Stimulated activated CD4-positive, alpha-beta T cell treated with anti-CD3 and anti-CD28 coated beads, Interleukin-4, amount 100 ng/mL, for 4 hours (primary cell): ENCODE measurements around the gene SNX15.

Experiments used
- DNase-seq, 2 experiments: peaks; one replicate each; pipeline ENCODE4 v3.0.0-alpha.2; 2020

The SNX15 gene

DNA sequence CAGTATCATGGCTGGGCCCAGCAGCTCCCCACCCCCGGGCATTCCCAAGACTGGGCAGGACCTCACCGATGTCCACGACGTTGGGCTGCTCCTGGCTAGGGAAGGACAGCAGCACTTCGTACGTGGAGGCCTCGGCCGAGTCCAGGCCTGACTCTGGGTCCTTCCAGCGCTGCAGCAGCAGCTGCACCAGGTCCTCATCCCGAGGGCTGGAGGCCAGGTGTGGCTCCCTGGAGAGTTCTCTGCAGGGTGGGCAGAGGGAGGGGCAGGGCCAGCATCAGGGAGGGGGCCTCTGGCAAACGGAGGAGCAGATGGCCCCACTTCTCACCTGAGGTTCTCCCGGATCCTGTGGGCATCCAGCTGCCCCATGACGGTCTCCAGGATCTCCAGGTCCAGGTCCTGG lies 30.8 kb downstream of the SNX15 start:
- DNase-seq, result no peak

DNA sequence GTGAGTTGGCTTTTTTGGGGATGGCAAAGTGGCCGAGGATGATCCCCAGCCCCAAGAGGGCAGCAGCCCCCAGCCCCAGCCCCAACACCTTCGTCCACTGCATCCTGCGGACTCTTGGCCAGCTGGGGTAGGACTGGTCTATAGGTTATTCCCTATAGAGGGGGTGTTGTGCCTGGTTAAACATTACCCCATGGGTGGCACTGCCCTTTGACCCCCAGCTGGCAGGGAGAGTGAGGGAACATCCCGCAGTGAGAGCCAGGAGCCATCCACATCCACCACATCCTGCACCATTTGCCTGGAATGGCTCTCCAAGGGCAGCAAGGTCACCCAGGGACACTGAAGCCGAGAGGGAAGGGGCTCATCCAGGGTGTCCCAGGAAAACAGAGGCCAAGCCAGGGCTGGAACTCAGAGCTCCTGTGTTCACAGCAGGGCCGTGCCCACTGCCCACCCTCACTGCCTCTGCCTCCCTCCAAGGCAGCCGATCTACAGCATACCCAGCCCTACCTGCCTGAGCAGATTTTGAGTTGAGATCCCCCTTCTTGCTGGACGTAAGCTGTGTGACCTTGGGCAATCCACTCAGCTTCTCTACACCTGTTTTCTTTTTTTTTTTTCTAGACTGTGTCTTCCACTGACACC lies 31.3 kb downstream of the SNX15 start, which contains the start of gene NAALADL1:
NAALADL1 (minus strand) TSS at position 135 of the 636 bp plus-strand sequence; CDS start at position 103, 32 bp downstream.
- no peak for DNase-seq

DNA sequence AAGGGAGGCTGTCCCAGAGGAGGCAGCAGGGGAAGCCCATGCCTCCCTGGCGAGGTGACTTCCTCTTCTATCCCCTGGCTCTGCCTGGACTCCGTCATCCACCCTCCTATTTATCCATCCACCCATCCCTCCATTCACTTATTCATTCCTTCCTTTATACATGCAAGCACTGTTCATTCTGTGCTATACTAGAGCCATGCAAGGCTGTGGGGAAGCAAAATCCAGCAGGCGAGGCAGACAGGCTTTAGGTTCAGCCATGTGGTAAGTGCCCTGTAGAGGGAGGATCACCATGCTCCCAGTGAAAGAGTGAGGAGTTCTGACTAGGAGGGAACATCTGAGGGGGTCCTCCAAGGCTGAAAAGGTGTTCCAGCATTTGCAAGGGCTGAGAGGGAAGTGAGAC lies 32.3 kb downstream of the SNX15 start:
- DNase-seq, result no peak

DNA sequence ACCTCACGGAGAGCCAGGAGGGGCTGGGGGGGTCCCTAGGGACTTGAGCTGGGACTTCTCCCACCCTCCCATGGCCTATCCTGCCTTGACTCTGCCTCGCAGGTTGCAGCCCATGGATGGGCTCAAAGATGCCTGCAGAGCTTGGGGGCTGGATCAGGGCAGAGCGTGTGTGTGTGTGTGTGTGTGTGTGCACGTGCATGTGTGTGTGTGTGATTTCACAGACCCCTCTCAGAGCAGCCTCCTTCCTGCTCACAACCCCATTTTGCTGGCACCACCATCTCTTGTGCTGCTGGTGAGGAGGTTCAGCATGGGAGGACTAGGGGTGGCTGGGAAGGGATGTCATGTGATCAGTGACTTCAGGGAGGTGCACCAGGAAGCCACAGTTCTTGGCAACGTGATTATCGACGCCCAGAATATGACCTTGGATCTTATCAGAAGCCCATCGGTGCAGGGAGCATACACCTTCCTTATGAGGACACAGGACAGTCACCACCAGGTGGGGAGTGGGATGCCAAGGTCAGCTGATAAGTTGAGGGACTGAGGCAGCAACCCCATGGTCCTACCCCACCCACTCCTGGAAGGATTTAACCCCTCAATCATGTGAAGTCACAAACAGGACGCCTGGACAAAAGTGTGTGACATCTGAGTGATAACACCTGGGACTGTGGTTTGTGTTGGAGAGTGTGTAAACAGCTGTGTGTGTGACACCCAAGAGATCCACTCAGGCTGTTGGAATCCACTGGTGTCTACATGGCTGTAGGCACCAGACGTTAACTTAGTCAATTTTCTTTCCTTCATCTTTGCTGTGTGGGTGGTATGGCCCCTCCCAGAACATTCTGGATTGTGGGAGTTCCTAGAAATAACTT lies 33.0 kb downstream of the SNX15 start:
- no peak for DNase-seq

DNA sequence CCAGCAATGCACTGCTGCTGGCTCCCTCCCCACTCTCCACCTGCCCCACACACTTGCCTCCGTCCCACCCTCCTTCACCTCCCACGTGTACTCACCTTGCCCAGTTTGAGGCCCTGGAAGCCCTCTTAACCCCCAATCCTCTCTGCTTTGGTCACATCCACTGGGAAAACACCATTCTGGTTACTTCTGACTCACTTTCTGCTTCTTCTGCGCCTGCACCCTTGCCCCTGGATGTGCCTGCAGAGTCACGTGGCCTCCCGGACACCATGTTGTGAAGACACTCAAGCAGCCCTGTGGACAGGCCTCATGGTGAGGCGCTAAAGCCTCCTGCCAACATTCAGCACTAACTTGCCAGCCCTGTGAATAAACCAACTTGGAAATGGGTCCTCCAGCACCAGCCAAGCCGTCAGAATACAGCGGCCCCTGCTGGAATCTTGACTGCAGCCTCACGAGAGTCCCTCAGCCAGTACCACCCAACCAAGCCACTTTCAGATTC lies 33.7 kb downstream of the SNX15 start:
- no peak for DNase-seq

DNA sequence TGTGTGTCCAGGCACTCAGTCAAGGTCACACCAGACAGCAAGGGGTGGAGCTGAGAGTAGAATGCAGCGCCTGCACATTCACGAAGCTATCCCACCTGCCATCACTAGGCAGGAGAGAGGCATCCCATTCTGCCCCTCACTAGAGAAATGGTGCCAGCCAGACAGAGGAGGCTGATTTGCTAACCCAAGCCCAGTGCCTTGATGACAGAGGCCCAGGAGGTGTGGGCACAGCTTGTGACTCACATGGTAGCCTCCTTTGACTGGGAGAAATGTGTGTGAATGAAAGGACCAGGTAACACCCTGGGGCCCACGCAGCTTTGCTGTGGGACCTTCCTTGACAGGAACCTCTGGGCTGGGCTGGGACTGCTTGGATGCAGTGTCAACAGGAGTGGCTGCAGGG lies 36.3 kb downstream of the SNX15 start:
- no peak for DNase-seq

DNA sequence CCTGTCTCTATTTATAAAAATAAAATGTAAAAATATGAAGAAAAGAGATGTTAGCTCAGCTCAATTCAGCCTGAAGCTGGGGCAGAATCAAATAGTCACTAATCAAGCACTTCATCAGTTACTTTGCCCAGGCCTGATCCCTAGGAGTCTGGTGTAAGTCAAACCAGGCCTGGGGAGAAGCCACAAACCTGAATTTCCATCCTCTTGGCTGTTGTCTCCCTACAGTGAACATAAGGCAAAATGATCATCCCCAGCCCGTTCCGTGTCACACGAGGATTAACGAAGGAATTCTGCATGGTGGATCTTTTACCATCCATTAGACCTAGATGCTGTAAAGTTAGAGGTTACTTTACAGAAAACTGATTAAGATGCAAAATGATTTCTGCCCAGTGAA lies 37.6 kb downstream of the SNX15 start:
- DNase-seq, result no peak

DNA sequence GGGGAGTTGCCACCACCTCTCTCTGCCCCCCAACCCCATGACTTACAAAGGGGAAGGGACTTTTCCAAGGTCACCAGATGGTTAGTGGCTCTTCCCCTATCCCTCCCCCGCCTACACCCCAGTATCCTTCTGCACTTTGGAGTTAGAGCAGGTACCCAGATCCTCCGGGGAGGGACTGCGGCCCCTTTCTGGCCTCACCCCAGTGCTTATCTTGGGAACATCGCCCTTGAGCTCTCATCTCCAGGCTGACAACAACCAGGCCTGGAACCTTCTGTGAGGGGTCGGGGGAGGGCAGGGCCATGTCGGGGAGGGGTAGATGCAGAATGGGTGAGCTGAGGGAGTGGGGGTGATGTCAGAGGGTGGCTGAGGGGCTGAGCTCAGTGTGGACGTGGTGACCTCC lies 38.6 kb downstream of the SNX15 start:
- no peak for DNase-seq

DNA sequence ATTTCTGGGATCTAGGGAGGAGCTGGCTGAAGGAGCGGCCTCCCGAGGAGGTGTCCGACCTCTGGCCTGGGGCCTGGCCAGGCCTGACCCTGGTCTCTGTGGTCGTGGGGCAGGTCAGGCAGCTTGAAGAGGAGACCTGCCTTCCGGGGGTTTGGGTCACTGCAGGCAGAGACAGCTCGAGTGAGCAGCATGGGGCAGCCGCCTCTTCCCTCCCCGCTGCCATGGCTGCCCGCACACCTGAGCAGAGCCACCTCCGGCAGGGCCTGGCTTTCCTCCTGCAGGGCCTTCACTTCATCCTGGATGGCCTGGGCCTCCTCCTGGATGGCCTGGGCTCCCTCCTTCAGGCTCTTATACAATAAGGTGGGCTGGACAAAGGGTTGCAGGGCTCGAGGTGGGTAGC lies 39.1 kb downstream of the SNX15 start:
- DNase-seq, result no peak

DNA sequence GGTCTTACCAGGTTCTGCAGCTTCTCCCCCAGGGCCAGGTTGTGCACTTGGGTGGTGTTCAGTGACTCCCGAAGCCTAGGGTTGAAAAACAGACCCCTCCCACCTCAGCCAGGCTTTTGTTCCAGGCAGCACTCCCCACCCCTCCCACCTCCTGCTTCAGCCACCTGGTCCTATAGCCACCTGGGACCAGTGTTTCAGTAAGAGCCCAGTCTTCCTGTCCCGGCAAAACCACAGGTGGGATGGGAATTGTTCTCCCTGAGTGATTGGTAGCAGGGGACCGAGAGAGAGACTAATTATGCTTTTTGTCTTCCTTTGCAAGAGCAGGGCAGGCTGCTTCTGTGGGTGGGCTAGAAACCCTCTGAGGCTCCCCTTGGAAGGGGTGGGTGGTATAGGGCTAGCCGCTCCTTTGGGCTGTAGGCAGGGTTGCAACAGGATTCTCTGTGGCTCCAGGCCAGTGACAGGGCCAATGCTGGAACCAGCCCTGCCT lies 39.6 kb downstream of the SNX15 start:
- DNase-seq, result no peak

DNA sequence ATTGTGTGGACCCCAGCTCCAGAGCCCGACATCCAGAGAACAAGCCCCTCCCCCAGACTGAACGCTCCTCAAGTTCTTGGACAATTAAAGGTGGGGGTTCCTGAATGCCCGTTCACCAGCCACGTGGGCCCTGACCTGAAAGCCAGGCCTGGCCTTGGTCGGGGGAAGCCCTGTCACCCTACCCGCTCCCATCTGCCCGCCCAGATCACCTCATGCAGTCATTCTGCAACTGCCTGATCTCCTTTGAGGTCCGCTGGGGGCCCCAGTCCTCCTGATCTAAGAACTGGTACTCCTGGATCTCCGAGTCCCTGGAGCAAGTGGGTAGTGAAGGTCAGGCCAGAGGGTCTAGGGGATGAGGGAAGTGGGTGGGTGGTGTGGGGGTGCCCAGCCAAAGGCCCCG lies 40.2 kb downstream of the SNX15 start:
- DNase-seq, result no peak

DNA sequence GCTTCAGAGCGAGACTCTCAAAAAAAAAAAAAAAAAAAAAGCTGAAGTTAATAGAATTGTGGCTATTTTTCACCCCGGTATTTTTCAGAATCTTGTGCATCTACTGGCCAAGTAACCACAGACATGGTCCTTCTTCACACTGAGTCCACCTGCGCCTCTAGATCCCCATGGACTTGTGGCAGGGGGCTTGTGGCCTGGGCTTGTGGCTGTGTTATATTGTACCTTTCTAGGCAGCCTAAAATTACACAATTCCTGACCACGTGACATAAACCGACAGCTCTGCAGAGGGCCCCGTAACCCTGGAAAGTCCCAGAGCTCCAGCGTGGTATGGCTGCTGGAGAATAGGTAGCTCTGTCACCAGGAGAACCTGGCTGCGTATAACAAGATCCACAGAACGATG lies 42.0 kb downstream of the SNX15 start:
- no peak for DNase-seq

DNA sequence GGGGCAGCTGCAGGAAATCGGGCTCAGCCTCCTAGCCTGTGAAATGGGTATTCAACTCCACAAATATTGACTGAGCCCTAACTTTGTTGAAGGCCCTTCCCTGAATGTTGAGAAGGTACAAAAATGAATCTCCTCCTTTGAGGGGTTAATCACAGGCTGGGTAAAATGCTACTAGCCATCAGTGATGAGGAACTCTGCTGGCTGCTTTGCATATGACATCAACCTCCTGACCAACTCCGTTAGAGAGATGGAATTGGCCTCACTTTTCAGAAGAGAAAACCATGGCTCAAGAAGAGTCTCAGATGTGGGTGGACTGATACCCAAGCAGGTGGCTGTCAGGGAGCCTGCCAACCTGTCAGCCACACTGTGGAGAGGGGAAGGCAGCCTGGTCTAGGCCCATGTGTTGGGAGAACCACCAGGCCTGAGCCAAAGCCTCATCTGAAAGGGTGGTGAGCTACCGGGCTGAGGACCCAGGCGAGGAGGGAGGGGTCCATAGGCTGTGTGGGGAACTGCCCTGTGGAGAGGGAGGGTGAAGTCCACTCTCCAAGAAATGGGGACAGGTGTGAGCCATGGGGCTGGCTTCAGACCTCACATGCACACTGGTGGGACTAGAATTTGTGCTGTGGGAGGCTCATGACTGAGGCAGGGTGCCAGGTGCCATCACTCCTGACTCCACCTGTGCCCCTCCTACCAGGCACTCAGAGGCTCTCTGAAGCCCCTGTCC lies 44.8 kb downstream of the SNX15 start:
- no peak for DNase-seq

DNA sequence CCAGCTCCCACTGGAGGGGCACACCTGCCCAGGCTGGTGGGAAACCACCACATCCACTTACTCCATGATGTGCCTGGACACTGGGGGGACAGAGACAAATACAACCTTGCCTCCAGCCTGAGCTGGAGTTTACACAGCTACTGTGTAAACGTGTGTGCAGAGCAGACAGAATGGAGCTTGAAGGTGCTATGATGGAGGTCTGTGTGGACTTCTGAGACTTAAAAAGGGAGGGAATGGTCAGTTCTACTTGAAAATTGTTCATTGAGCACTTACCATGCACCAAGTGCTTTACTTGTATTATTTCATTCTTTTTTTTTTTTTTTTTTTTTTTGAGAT lies 45.4 kb downstream of the SNX15 start:
- no peak for DNase-seq

DNA sequence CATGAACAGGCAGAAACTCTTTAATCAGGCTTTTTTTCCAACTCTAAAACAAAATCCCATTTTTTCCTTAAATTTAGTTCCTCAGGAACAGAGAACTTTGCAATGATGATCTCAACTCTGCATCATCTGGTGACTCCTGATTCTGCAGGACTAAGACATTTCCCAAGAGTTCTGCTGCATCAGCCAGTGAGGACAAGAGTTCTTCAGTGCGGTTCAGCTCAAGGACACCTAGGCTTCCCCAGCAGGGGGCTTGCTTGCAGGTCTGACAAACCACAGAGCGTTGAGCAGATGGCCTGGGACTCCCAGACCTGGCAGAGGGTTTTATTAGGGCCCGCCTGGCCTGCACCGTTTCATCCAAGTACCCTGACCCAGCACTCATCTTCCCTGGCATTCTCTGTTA lies 50.2 kb downstream of the SNX15 start:
- DNase-seq, result no peak

DNA sequence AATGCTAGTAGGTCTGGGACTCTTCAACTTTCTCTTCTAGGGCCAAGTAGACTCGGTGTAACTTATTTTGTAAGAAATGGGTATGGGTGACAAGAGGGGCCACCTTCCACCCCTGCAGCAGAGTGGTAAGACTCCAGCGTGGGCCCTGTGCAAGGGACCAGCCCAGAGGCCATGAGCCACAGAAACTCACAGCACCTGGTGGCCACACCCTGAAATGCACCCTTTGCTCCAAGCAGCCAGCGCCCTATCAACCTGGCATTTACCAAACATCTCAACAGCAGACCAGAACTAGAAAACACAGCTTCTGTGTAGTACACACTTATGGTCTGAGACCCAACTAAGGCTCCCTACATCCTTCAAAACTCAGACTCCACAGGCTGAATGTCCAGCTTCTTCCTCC lies 50.9 kb downstream of the SNX15 start:
- DNase-seq, result peak; percentile 60 to 62

DNA sequence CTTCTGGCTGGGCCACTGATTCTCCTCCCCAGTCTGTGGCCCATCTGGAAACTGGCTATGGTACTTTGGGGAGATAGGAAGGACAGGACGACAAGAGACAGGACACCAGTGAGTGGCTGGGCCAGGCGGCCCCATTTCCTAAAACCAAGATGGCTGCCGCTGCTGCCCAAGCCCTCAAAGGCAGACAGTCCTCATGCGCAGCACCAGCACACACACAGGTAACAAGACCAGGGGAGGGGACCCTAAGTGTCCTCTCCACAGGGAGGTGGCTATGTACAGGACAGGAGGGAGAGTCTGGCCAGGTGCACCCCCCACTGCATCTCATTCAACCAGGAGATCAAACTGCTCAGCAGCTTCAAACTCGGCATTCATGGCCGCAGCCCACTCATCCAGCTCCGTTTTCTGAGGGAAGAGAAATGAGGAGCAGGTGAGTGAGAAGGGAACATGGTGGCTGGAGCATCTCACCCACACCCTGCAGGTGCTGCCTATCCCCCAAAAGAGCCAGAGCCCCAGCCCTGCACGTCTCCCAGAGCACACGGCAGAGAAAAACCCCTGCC lies 51.6 kb downstream of the SNX15 start:
- no peak for DNase-seq

DNA sequence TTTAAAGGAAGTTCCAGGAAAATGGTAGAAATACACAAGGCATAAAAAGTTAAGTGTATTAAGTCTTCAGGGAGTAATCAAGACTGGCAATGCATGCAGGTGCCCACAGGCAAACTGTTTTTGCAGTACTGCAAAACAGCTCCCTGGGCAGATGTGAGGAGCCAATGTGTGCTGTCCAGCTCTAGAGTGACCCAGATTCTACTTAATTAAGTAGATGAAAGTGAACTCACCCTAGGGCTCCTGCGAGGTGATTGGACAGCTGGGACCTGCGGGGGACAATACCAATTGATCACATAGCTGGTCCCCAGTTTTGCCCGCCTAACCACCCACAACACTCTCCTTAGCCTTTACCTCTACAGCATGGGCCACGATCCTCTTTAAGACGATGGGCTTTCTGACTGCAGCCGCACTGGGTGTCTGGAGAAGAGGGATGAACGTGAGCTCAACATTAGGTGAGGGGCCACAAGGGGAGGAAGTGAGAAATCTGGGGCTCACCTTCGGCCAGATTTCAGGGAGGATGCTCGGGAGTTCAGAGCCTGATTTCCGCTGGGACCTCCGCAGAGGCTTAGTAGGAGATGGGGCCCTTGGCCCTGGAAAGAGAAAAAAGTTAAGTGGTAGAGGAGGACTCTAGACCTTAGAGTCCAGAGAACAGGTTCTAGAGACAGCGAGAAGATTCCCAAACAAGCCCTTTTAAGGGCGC lies 56.0 kb downstream of the SNX15 start:
- no peak for DNase-seq

DNA sequence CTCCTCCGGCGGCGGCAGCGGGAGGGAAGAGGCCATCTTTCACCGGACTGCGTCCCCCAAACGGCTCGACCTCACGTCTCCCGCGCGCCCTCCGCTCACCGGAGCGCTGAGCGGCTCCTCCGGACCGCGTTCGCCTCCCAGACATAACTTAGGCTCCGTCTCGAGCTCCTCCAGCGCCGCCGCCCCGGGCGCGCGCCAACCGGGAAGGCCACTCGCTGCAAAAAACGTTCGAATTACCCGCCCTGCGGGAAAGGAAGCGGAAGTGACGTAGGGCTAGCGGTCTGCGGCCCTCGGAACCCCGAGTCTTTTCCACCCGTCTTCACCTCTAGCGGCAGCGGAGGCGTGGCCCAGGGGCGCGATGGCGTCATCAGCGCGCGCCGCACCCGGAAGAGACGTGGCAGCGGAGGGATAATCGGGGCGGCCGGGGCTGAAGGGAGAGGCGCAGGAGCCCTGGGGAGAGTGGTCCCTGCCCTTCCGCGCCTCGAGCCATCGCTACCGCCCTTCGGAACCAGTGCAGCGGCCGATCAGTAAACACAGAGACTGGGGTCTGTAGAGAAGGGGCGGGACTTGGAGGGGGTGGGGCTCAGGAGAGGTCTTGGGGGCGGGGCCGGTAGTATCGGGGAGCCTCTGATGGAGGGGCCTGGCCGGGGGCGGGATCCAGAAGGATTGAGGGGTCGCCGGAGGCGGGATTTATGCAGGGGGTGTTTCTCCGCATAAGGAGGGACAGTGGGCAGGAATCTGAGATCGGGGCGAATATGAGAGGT lies 56.8 kb downstream of the SNX15 start, which contains the start of the genes CDCA5 and ZFPL1:
CDCA5 (minus strand) TSS at position 207 of the 764 bp plus-strand sequence; CDS start at position 145, 62 bp downstream.
ZFPL1 (plus strand) TSS at position 389 of the 764 bp plus-strand sequence. CDS start 477 bp downstream, outside the sequence.
- DNase-seq, result peak; percentile 93 to 94

DNA sequence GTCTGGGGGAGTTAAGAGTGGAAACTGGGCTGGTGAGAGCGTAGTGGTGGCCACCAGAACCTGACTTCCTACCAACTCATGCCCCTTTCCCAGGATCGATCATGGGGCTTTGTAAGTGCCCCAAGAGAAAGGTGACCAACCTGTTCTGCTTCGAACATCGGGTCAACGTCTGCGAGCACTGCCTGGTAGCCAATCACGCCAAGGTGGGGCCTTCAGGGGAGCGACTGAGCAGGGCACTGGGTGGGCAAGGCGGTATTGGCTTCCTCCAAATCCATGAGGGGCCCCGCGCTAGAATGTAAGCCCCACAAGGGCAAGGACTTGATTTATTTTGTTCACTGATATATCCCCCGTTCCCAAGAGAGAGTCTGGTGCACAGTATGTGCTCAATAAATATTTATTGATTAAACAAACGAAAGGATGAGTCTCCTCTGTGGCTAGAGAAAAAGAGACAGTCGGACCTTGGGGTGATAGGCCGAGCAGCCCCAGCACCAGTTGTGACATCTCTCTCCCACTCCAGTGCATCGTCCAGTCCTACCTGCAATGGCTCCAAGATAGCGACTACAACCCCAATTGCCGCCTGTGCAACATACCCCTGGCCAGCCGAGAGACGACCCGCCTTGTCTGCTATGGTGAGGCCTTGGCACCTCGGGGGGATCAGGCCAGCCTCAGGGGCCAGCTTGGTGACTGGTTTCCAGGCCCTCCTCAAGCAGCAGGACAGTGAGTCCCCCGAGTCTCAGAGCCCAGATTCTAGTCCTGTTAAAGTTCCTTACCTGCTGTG lies 57.5 kb downstream of the SNX15 start:
- DNase-seq, result no peak

DNA sequence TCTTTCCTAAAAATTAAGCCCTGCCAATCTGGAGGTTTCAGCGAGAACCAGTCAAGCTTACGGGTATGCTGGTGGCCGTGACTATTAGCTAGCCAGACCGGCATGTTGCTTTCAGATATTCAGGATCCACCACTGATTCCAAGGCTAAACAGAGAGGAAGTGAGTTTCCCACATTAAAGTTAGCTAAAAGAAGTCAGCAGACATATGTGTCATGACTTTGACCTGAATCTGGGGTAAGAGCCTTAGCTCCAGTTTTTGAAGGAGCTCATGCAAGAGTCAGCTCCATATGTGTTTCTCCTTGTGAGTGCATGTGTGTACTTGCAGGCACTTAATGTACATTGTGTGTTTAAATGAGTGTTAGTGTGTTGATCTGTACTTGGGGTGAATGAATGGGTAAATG lies 58.2 kb downstream of the SNX15 start:
- no peak for DNase-seq
